ENCODE data around the gene ARHGAP18. TPM values are rescaled to one million over a fixed set of nuclear protein-coding genes. Genes with fewer than 3 reads are reported as not detected.
A peak's percentile ranks its signal among the peaks of the same experiment; 100 is the strongest.

The ARHGAP18 gene
- polyA plus RNA-seq, 1 of the 3 experiments (the other 2 are of a cell fraction), result 25.0 TPM

DNA sequence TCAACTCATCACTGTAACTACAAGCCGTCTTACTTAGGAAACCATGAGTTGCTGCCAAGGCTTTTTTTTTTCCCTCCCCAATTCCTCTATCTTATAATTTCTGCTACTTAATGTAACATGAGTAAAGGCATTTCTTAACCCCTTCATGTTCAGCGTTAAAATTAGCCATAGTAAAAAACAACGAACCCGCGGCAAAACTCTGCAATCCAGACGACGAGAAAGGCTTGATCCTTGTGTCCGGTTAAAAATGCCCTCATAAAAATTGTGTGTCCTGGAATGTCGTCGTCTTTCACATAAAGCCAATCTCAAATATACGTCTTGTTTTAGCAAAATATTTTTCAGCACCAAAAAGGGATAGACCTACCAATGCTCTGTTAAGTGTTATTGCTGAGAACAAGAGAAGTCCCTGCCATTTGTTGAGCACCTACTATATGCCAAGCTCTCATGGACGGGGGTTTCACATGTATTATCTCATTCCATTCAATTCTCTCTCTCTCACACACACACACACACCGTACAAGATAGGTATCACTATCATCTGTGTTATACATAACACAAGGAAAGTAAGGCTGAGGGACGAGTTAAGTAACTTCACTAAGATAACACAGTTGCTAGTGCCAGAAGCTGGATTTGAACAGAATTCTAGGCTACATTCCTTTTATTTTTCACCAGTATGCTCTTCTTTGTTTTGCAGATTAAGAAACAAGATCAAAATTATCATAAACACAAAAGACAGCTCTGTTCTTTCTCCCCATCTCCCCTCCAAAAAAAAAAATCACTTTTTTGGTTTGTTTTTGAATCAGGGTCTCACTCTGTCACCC, 683 bp upstream of the ARHGAP18 start:
- H3K27me3 ChIP-seq (ENCODE audit: insufficient read depth), result no peaks in the 10 kb centered on the region
- peak overlapping the region; percentile 67 to 91; a peak in 3 of 4 replicates for H3K4me3 ChIP-seq (ENCODE audit: low read depth in 2 of 2, low read length in 1 of 2)
- peak overlapping the region; percentile 56 to 89; a peak in 3 of 4 replicates for H3K27ac ChIP-seq (ENCODE audit: low read depth in 2 of 2, low read length in 1 of 2)
- peaks cover 6 to 15% of the 10 kb centered on the region in 2 experiments for H3K36me3 ChIP-seq (replicated peaks in 1 of 2; ENCODE audit: control insufficient read depth in 1 of 2, insufficient read depth in 2 of 2, low read length in 1 of 2)
- H3K9me3 ChIP-seq, result no peaks in the 10 kb centered on the region
- peaks cover 44% of the 10 kb centered on the region for H3K79me2 ChIP-seq (ENCODE audit: insufficient read depth)
- peaks cover 5% of the 10 kb centered on the region; the same call in 1 of the 2 replicates for H4K20me1 ChIP-seq (ENCODE audit: insufficient read depth)
- peak overlapping the region; percentile 80 for H3K4me2 ChIP-seq
- TF ChIP-seq GABPA (IDR thresholded peaks at IDR 0.05; ENCODE audit: low read depth) (no peak), SMC3 (IDR thresholded peaks at IDR 0.05; ENCODE audit: low read depth, low read length) (no peak), RFX5 (IDR thresholded peaks at IDR 0.05; ENCODE audit: low read length) (no peak), GATA2 (CRISPR knock-in tag; IDR thresholded peaks at IDR 0.05) (no peak), NRF1 (IDR thresholded peaks at IDR 0.05; ENCODE audit: low read depth, low read length) (no peak), EZH2phosphoT487 (IDR thresholded peaks at IDR 0.05; ENCODE audit: borderline replicate concordance, low read depth) (no peak), TCF12 (IDR thresholded peaks at IDR 0.05) (no peak)
- TF ChIP-seq, protein P1, sequence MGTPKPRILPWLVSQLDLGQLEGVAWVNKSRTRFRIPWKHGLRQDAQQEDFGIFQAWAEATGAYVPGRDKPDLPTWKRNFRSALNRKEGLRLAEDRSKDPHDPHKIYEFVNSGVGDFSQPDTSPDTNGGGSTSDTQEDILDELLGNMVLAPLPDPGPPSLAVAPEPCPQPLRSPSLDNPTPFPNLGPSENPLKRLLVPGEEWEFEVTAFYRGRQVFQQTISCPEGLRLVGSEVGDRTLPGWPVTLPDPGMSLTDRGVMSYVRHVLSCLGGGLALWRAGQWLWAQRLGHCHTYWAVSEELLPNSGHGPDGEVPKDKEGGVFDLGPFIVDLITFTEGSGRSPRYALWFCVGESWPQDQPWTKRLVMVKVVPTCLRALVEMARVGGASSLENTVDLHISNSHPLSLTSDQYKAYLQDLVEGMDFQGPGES (IDR thresholded peaks at IDR 0.05; ENCODE audit: low read depth, low read length), result no peak
- TF ChIP-seq, protein P2, sequence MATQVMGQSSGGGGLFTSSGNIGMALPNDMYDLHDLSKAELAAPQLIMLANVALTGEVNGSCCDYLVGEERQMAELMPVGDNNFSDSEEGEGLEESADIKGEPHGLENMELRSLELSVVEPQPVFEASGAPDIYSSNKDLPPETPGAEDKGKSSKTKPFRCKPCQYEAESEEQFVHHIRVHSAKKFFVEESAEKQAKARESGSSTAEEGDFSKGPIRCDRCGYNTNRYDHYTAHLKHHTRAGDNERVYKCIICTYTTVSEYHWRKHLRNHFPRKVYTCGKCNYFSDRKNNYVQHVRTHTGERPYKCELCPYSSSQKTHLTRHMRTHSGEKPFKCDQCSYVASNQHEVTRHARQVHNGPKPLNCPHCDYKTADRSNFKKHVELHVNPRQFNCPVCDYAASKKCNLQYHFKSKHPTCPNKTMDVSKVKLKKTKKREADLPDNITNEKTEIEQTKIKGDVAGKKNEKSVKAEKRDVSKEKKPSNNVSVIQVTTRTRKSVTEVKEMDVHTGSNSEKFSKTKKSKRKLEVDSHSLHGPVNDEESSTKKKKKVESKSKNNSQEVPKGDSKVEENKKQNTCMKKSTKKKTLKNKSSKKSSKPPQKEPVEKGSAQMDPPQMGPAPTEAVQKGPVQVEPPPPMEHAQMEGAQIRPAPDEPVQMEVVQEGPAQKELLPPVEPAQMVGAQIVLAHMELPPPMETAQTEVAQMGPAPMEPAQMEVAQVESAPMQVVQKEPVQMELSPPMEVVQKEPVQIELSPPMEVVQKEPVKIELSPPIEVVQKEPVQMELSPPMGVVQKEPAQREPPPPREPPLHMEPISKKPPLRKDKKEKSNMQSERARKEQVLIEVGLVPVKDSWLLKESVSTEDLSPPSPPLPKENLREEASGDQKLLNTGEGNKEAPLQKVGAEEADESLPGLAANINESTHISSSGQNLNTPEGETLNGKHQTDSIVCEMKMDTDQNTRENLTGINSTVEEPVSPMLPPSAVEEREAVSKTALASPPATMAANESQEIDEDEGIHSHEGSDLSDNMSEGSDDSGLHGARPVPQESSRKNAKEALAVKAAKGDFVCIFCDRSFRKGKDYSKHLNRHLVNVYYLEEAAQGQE (IDR thresholded peaks at IDR 0.05; ENCODE audit: low read depth, low read length), result no peak
- TF ChIP-seq, protein P3, sequence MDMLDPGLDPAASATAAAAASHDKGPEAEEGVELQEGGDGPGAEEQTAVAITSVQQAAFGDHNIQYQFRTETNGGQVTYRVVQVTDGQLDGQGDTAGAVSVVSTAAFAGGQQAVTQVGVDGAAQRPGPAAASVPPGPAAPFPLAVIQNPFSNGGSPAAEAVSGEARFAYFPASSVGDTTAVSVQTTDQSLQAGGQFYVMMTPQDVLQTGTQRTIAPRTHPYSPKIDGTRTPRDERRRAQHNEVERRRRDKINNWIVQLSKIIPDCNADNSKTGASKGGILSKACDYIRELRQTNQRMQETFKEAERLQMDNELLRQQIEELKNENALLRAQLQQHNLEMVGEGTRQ (IDR thresholded peaks at IDR 0.05; ENCODE audit: borderline replicate concordance, low read depth, low read length), result no peak
- TF ChIP-seq, protein P4, sequence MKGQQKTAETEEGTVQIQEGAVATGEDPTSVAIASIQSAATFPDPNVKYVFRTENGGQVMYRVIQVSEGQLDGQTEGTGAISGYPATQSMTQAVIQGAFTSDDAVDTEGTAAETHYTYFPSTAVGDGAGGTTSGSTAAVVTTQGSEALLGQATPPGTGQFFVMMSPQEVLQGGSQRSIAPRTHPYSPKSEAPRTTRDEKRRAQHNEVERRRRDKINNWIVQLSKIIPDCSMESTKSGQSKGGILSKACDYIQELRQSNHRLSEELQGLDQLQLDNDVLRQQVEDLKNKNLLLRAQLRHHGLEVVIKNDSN (IDR thresholded peaks at IDR 0.05; ENCODE audit: borderline replicate concordance, low read depth), result no peak
- 51% methylated on average over 14 of the region's 14 CpGs for WGBS (ENCODE audit: low lambda C conversion rate)
- peak overlapping the region; percentile 72; the same call in 1 of the 2 replicates for H3K9ac ChIP-seq
- POLR2A ChIA-PET, result no interaction called here
- H3F3A ChIP-seq (replicated peaks; ENCODE audit: insufficient read depth), result peaks cover 14% of the 10 kb centered on the region
- CTCF ChIA-PET, result no interaction called here
- 0 out of 4 replicates have a peak, but pooled peaks cover 0 to 2% of the 10 kb centered on the region in 2 experiments for H3K4me1 ChIP-seq (ENCODE audit: control insufficient read depth in 1 of 2, insufficient read depth in 2 of 2, low read depth in 1 of 2, low read length in 1 of 2)
- DNase-seq, result no peak
- H3K9me2 ChIP-seq, result no peaks in the 10 kb centered on the region
- H2AFZ ChIP-seq (ENCODE audit: low read depth), result peak overlapping the region; percentile 69; the same call in 1 of the 2 replicates

All from SK-N-SH (cell line).